Neural cell (in vitro differentiated cells): ENCODE results near the gene SOBP. TPM values are rescaled to one million over a fixed set of nuclear protein-coding genes. Genes with fewer than 3 reads are reported as not detected.

Experiments
- H2AFZ ChIP-seq: fragments of 200-600, 300-800 bp; sonication (generic), shearing (Covaris generic); 2 replicates; pipeline ENCODE4 v1.6.0; 2014; ENCODE audit warnings: low read depth, mild to moderate bottlenecking, antibody characterized with exemption, low read length, moderate library complexity
- H3F3A ChIP-seq: fragments of 200-600 bp; shearing (Covaris generic); 2 replicates; pipeline ENCODE4 v1.6.1; 2016; ENCODE audit warnings: mild to moderate bottlenecking, moderate library complexity, mixed read lengths, antibody characterized with exemption, low read length; ENCODE audit not compliant: insufficient read depth, poor library complexity, severe bottlenecking
- H3K27ac ChIP-seq: fragments of 200-600, 300-800 bp; sonication (generic), shearing (Covaris generic); 2 replicates; pipeline ENCODE4 v1.5.1; 2014; ENCODE audit warnings: mild to moderate bottlenecking, low read length, moderate library complexity
- H3K27me3 ChIP-seq: fragments of 300-800, 200-600 bp; sonication (generic), shearing (Covaris generic); 2 replicates; pipeline ENCODE4 v1.6.0; 2014; ENCODE audit warnings: mild to moderate bottlenecking, low read depth, low read length, moderate library complexity; ENCODE audit not compliant: insufficient read depth
- H3K36me3 ChIP-seq: fragments of 300-800, 200-600 bp; sonication (generic), shearing (Covaris generic); 2 replicates; pipeline ENCODE4 v1.5.1; 2014; ENCODE audit warnings: mild to moderate bottlenecking, antibody characterized with exemption, low read length, moderate library complexity; ENCODE audit not compliant: insufficient read depth
- H3K4me2 ChIP-seq: fragments of 300-800, 200-600 bp; sonication (generic), shearing (Covaris generic); 2 replicates; pipeline ENCODE4 v1.6.0; 2014; ENCODE audit warnings: mild to moderate bottlenecking, low read length
- H3K4me3 ChIP-seq: fragments of 300-800, 200-600 bp; sonication (generic), shearing (Covaris generic); 2 replicates; pipeline ENCODE4 v1.5.1; 2014; ENCODE audit warnings: mild to moderate bottlenecking, low read length, moderate library complexity
- H3K79me2 ChIP-seq: fragments of 200-600 bp; shearing (Covaris generic); replicated peaks from 2 replicates; pipeline ENCODE4 v1.6.0; 2014; ENCODE audit warnings: mild to moderate bottlenecking, low read length, moderate library complexity; ENCODE audit not compliant: insufficient read depth
- H3K9ac ChIP-seq: fragments of 300-800, 200-600 bp; sonication (generic), shearing (Covaris generic); 2 replicates; pipeline ENCODE4 v1.6.1; 2016; ENCODE audit warnings: mild to moderate bottlenecking, low read length, mixed read lengths
- H3K9me2 ChIP-seq: fragments of 200-600 bp; shearing (Covaris generic); 2 replicates; pipeline ENCODE4 v1.6.1; 2016; ENCODE audit warnings: mild to moderate bottlenecking, low read length, mixed read lengths; ENCODE audit not compliant: insufficient read depth
- H3K9me3 ChIP-seq: fragments of 200-600, 300-800 bp; sonication (generic), shearing (Covaris generic); 2 replicates; pipeline ENCODE4 v1.6.1; 2016; ENCODE audit warnings: mild to moderate bottlenecking, mixed run types, low read length, moderate library complexity, mixed read lengths
- H4K20me1 ChIP-seq: fragments of 200-600 bp; shearing (Covaris generic); 2 replicates; pipeline ENCODE4 v1.6.1; 2016; ENCODE audit warnings: mild to moderate bottlenecking, mixed run types; ENCODE audit not compliant: insufficient read depth
- EP300 ChIP-seq: fragments of 450-650 bp; conservative IDR thresholded peaks from 2 replicates; pipeline ENCODE4 v1.6.1; 2014; ENCODE audit warnings: antibody characterized with exemption, mild to moderate bottlenecking, moderate library complexity; ENCODE audit not compliant: poor library complexity, severe bottlenecking
- EZH2 ChIP-seq: fragments of 200-600, 300-800 bp; shearing (Covaris generic), sonication (generic); IDR thresholded peaks from 2 replicates; pipeline ENCODE4 v1.6.1; 2014; ENCODE audit warnings: antibody characterized with exemption, low read length, borderline replicate concordance, mild to moderate bottlenecking; ENCODE audit not compliant: insufficient read depth, poor library complexity, severe bottlenecking
- MXI1 ChIP-seq: fragments of 450-650 bp; conservative IDR thresholded peaks from 2 replicates; pipeline ENCODE4 v1.6.1; 2014; ENCODE audit warnings: antibody characterized with exemption, mild to moderate bottlenecking; ENCODE audit not compliant: poor library complexity, severe bottlenecking
- POLR2AphosphoS5 ChIP-seq: IDR thresholded peaks from 2 replicates; pipeline ENCODE4 v1.6.1; 2012
- RAD21 ChIP-seq: fragments of 450-650 bp; conservative IDR thresholded peaks from 2 replicates; pipeline ENCODE4 v1.6.1; 2014; ENCODE audit warnings: antibody characterized with exemption, mild to moderate bottlenecking, moderate library complexity
- SMC3 ChIP-seq: fragments of 450-650 bp; conservative IDR thresholded peaks from 2 replicates; pipeline ENCODE4 v1.6.1; 2014; ENCODE audit warnings: antibody characterized with exemption, mild to moderate bottlenecking, moderate library complexity; ENCODE audit not compliant: poor library complexity
- TAF1 ChIP-seq: IDR thresholded peaks from 2 replicates; pipeline ENCODE4 v1.6.1; 2012; ENCODE audit warnings: low read depth
- polyA plus RNA-seq: library from polyadenylated mRNA; depleted of rRNA; stranded (reverse); fragments of >200 nt; gene quantifications from 2 replicates; pipeline ENCODE4 v1.2.3, GENCODE V29; 2014
- TF ChIP-seq, protein P1 (sequence below): fragments of 450-650 bp; IDR thresholded peaks from 2 replicates; pipeline ENCODE4 v1.5.1; 2014; ENCODE audit warnings: antibody characterized with exemption, mild to moderate bottlenecking, moderate library complexity; ENCODE audit not compliant: poor library complexity, severe bottlenecking
- TF ChIP-seq, protein P2 (sequence below): IDR thresholded peaks from 2 replicates; pipeline ENCODE4 v1.6.1; 2012; ENCODE audit warnings: borderline replicate concordance

Gene SOBP
- polyA plus RNA-seq, 1 donor from 2014 or later: 16.4 TPM

DNA sequence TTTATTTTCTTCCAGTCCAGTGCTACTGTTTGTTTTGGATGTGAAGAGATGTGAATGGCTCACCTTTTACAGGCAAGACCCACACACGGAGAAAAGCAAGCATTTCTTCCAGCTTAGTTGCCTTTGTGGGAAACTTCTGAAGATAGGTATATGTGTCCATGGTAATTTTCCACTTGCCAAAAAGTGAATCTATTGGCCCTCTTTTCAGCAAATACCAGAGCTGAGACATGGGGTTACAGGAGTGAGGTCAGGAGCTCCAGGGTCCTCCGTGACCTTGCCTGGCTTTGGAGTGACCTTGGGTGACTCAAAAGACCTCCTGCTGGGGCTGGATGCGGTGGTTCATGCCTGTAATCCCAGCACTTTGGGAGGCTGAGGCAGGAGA, 167.4 kb downstream of the SOBP start:
- H3K4me3 ChIP-seq: no peak overlapping the region
- no peak overlapping the region for H3K9ac ChIP-seq
- H3K36me3 ChIP-seq: no peaks in the 10 kb centered on the region
- no peaks in the 10 kb centered on the region for H3K79me2 ChIP-seq
- H4K20me1 ChIP-seq: no peaks in the 10 kb centered on the region
- H2AFZ ChIP-seq: no peak overlapping the region
- no peaks in the 10 kb centered on the region for H3K9me3 ChIP-seq
- TF ChIP-seq EP300: no peak
- TF ChIP-seq SMC3: no peak
- no peak for TF ChIP-seq EZH2
- TF ChIP-seq, protein P1, sequence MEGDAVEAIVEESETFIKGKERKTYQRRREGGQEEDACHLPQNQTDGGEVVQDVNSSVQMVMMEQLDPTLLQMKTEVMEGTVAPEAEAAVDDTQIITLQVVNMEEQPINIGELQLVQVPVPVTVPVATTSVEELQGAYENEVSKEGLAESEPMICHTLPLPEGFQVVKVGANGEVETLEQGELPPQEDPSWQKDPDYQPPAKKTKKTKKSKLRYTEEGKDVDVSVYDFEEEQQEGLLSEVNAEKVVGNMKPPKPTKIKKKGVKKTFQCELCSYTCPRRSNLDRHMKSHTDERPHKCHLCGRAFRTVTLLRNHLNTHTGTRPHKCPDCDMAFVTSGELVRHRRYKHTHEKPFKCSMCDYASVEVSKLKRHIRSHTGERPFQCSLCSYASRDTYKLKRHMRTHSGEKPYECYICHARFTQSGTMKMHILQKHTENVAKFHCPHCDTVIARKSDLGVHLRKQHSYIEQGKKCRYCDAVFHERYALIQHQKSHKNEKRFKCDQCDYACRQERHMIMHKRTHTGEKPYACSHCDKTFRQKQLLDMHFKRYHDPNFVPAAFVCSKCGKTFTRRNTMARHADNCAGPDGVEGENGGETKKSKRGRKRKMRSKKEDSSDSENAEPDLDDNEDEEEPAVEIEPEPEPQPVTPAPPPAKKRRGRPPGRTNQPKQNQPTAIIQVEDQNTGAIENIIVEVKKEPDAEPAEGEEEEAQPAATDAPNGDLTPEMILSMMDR: no peak
- TF ChIP-seq POLR2AphosphoS5: no peak
- TF ChIP-seq MXI1: no peak
- no peak for TF ChIP-seq RAD21
- no peak for TF ChIP-seq TAF1
- TF ChIP-seq, protein P2, sequence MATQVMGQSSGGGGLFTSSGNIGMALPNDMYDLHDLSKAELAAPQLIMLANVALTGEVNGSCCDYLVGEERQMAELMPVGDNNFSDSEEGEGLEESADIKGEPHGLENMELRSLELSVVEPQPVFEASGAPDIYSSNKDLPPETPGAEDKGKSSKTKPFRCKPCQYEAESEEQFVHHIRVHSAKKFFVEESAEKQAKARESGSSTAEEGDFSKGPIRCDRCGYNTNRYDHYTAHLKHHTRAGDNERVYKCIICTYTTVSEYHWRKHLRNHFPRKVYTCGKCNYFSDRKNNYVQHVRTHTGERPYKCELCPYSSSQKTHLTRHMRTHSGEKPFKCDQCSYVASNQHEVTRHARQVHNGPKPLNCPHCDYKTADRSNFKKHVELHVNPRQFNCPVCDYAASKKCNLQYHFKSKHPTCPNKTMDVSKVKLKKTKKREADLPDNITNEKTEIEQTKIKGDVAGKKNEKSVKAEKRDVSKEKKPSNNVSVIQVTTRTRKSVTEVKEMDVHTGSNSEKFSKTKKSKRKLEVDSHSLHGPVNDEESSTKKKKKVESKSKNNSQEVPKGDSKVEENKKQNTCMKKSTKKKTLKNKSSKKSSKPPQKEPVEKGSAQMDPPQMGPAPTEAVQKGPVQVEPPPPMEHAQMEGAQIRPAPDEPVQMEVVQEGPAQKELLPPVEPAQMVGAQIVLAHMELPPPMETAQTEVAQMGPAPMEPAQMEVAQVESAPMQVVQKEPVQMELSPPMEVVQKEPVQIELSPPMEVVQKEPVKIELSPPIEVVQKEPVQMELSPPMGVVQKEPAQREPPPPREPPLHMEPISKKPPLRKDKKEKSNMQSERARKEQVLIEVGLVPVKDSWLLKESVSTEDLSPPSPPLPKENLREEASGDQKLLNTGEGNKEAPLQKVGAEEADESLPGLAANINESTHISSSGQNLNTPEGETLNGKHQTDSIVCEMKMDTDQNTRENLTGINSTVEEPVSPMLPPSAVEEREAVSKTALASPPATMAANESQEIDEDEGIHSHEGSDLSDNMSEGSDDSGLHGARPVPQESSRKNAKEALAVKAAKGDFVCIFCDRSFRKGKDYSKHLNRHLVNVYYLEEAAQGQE: no peak
- H3K9me2 ChIP-seq: no peaks in the 10 kb centered on the region
- no peaks in the 10 kb centered on the region for H3K27me3 ChIP-seq
- H3K4me2 ChIP-seq: no peak overlapping the region
- no peak overlapping the region for H3K27ac ChIP-seq
- H3F3A ChIP-seq: no peaks in the 10 kb centered on the region

DNA sequence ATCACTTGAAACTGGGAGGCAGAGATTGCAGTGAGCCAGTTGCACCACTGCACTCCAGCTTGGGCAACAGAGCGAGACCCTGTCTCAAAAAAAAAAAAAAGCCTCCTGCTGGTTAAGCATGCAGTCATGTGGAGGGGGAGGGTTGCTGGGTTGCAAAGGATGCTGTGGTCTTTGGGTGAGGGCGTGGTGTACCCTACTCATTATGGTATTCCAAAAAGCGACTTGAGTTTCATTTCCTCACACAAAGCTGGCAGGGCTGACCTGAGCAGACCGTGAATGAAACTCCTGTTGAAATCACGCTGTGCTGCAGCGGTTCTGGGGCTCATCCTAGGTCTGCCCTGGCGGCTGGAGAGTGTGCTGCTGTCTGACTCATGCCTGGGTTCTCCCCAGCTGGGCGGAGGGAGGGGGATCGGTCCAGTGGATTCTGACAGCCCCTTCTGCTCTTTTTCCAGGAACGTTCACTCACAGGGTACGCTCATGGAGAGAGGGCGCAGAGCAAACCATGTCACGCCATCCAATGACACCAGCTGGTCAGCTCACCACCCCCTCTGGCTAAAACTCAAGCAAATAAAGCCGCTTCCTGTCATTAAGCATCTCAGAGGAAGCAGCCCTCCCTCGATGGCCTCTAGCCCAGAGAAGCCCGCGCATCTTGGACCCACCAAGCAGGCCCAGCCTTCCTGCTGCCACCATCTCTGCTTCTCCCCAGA, 168.0 kb downstream of the SOBP start:
- H3K79me2 ChIP-seq: no peaks in the 10 kb centered on the region
- no peak overlapping the region for H3K4me3 ChIP-seq
- no peaks in the 10 kb centered on the region for H3K27me3 ChIP-seq
- no peak overlapping the region for H3K9ac ChIP-seq
- H3K9me2 ChIP-seq: no peaks in the 10 kb centered on the region
- no peak overlapping the region for H3K27ac ChIP-seq
- no peaks in the 10 kb centered on the region for H3F3A ChIP-seq
- no peaks in the 10 kb centered on the region for H4K20me1 ChIP-seq
- no peaks in the 10 kb centered on the region for H3K36me3 ChIP-seq
- no peak overlapping the region for H2AFZ ChIP-seq
- no peak overlapping the region for H3K4me2 ChIP-seq
- TF ChIP-seq SMC3: no peak
- TF ChIP-seq POLR2AphosphoS5: no peak
- TF ChIP-seq, protein P2: no peak
- no peak for TF ChIP-seq MXI1
- no peak for TF ChIP-seq RAD21
- TF ChIP-seq EP300: no peak
- no peak for TF ChIP-seq EZH2
- TF ChIP-seq TAF1: no peak
- TF ChIP-seq, protein P1: no peak
- no peaks in the 10 kb centered on the region for H3K9me3 ChIP-seq
